ENCODE data around the gene RGS18.

- TF ChIP-seq, protein P1, sequence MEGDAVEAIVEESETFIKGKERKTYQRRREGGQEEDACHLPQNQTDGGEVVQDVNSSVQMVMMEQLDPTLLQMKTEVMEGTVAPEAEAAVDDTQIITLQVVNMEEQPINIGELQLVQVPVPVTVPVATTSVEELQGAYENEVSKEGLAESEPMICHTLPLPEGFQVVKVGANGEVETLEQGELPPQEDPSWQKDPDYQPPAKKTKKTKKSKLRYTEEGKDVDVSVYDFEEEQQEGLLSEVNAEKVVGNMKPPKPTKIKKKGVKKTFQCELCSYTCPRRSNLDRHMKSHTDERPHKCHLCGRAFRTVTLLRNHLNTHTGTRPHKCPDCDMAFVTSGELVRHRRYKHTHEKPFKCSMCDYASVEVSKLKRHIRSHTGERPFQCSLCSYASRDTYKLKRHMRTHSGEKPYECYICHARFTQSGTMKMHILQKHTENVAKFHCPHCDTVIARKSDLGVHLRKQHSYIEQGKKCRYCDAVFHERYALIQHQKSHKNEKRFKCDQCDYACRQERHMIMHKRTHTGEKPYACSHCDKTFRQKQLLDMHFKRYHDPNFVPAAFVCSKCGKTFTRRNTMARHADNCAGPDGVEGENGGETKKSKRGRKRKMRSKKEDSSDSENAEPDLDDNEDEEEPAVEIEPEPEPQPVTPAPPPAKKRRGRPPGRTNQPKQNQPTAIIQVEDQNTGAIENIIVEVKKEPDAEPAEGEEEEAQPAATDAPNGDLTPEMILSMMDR (IDR thresholded peaks at IDR 0.05) = no peak
- TF ChIP-seq POLR2A (IDR thresholded peaks at IDR 0.05) = no peak
These were observed 1.9 kb downstream of the RGS18 start for GRCh38 chr1:192160196-192160595.
